ENCODE data around the gene EDRF1.

- no peak for TF ChIP-seq EP300 (IDR thresholded peaks at IDR 0.05)
- TF ChIP-seq CTCF (IDR thresholded peaks at IDR 0.05), result no peak
- no peak for TF ChIP-seq POLR2A (IDR thresholded peaks at IDR 0.05)
- TF ChIP-seq POLR2AphosphoS5 (IDR thresholded peaks at IDR 0.05), result no peak
Measured at GRCh38 chr10:125792342-125793300, 73.1 kb downstream of the EDRF1 start.

All from suprapubic skin (tissue), 4 donors.